Measurements from ENCODE around the gene GNAO1.

GNAO1 gene

DNA sequence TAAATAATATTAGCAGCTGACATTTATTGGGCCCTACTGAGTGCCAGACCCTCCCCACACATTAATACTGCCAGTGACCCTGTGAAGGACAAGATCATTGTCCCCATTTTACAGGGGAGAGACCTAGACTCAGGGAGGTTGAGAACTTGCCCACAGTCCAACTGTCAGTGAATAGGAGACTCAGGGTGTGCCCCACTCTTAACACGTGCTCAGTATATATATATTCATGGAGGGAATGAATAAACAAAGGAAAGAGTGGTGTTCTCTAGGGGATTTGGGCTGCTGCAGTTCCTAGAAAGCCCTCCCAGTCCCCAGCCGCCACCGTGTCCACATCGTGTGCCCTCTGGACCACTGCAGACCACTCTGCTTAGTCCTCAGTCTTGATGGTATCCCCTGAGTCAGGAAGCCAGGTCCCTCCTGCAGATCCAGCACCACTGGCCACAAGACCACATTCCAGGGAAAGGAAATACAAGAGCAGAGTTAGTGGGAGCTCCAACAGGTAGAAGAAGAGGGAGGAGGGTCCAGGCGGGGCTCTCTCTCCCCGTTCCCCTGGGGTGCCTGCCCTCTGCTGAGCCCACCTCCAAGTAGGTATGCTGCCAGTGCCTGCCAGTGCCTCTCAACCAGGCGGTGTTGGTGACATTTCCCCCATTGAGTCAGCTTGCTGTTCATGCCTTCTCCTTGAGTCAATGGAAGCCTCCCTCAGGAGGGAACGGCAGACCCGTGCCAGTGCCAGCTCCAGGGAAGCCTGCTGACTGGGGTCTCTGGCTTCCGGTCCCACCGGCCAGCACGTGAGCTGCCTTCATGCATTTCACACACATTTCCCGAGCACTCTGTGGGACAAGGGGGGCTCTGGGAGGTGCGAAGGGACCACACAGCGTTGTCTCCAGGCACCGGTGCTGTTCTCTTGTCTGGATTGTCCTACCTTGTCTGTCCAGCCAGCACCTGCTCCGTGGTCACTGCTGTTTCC lies 75.6 kb downstream of the GNAO1 start:
- DNase-seq = no peak

DNA sequence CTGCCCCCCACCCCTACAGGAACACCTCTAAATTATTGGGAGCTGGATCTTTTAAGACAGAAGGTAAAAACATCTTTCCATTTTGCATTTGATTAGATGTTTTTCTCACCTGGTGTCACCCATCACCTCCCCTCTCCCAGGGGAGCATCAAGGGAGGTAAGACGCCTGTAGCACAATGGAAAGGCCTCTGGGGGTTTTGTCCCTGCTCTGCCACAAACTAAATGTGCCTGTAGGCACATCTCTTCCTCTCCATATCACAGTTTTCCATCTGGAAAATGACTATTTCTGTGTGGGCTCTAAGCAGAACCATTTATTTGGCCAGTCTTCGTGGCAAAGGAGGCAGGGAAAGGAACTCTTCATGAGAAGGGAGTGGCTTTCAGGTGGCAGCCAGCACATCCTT lies 76.6 kb downstream of the GNAO1 start:
- DNase-seq = no peak

DNA sequence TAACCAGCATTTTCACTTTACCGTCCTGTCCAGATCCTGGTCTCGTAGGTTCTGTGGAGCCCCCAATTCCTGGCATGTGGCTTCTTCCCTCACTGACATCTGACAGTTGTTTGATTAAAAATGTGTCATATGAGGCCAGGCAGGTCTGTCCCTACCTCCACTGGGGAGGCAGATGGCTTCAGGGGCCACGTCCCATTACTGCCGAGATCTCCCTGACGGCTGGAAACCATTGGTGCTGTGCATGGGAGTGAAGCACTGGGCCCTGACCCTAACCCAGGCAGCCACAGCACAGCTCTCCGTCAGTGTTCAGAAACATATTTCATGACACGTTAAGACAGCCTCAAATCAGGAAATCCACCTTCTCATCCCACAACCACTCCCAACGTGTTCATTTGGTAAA lies 77.5 kb downstream of the GNAO1 start:
- no peak for DNase-seq

DNA sequence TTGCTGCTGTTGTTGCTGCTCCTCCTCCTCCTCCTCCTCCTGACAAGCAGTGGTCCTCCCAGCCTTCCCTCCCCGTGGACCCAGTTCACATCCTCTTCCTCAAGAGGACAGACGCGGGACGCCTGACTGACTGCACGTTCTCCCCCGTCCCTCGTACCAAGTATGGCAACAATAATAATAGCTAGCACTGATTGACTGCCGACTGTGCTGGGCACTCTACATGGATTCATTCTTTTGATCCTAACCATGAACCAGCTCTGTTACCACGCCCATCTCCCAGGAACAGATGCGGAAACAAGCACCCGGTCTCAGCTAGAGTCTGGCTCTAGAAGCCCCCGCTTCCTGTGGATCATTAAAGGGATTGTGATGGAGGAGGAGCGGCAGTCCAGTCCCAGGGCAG lies 78.0 kb downstream of the GNAO1 start:
- DNase-seq = no peak

DNA sequence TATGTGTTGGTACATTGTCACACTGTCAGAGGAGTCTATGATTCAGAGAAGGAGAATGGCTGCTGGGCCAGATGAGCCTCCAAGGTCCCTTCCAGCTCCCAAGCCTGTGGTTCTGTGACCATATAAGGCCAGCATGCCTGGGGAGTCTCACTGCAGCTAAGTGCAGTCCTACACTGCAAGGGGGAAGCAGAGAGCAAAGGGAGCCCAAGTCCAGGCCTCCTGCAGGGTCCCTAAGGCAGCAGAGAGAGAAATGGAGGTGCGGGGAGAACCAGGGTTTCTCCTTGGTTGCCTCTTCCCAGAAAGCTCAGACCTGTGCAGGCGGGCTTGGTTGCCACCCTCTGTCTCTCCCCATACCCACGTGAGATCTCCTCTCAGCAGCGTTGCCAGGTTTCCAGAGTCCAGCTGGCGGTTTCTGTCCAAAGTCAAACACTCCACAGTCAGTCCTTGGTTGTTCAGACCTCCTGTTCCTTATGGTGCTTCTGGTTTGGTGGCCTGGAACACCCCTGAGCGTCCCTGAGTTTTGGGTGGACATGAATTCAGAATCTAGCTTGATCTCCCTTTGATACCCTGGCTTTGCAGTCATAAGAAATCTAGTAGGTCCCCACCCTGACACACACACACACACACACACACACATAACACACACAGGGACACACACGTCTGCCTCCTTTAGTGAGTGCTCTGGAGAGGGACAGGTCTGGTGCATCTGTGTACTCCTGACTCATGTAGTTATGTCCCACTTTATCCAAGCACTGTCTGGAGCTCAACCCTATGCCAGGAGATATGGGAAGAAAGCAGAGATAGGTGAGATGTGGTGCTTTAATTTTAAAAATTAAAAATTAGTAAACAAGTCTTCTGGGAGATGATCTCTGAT lies 78.8 kb downstream of the GNAO1 start:
- DNase-seq = no peak

DNA sequence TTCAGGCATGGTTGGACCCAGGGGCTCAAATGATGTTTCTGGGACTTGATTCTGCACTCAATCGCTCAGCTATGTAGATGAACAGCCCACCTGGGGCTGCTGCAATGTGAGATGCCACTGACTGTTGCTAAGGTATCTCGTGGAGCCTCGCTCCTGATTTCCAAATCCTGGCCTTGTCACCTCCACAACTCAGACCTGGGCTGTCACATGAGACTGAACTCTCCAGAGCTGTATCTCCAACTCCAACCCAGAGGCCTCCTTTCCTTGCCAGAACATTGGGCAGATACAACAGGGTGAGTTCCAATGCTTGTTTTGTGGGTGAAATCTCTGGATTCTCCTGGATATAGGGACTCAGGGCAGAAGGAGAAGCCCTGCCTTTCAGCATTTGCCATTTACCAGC lies 79.5 kb downstream of the GNAO1 start:
- no peak for DNase-seq

DNA sequence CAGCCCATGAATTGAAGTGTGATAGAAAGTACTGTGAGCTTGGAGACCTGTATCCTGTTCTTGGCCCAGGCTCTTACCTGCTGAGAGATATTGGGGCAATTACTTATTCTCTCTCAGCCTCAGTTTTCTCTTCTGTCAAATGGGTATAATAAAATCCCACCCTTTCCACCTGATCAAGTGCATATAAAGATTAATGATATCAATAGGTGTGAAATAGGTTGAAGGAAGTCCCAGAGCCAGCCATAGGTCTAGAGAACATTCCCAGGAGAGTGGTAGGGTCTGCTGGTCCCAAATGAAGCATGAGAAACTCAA lies 81.2 kb downstream of the GNAO1 start:
- DNase-seq = no peak

DNA sequence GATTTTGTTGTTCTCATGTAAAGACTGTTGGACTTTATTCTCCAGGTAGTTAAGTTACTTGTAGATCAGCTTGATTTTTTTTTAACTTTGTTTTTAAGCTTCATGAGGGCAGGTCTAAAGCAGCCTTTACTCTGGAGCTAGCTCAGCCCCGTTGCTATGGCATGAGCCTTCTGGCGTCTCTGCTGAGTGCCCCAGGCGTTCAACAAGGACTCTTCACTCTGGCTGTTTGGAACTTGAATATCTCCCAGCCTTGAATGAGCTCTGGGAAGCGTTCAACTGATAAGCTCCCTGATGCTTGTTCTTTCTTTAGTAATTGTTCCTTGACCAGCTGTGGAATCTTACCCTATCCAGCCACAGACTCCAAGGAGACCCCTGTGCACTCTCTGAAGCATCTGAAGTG lies 82.3 kb downstream of the GNAO1 start:
- DNase-seq = no peak

DNA sequence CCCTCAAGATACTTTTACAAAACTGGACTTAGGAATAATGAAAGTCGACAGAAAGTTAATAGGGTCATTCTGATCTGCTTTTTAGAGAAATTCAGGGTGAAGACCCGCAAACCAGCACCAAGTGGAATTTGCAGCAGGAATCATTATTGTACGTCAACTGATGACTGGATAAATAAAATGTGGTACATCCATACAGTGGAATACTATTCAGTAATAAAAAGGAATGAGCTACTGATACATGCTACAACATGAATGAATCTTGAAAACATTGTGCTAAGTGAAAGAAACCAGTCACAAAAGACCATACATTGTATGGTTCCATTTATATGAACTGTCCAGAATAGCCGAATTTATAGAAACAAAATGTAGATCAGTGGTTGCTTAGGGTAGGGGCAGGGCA lies 83.1 kb downstream of the GNAO1 start:
- no peak for DNase-seq

DNA sequence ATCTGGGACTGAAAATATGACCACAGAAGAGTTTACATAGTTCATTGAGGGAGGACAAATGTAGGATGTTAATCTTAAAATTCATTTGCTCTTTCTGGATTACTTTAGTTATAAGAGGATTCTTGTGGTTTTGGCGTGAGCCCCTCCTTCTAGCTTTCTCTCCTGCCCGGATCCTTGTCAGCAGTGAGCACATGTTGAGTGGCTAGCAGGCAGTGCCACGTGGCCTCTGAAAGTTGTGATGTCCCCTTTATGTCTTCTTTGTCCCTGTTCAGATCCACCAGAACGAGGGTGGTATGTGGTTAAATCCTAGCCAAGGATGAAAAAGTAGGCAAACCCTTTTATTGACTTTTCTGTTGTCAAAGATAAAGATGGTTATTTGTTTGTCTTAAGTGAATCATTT lies 83.8 kb downstream of the GNAO1 start:
- DNase-seq = no peak

DNA sequence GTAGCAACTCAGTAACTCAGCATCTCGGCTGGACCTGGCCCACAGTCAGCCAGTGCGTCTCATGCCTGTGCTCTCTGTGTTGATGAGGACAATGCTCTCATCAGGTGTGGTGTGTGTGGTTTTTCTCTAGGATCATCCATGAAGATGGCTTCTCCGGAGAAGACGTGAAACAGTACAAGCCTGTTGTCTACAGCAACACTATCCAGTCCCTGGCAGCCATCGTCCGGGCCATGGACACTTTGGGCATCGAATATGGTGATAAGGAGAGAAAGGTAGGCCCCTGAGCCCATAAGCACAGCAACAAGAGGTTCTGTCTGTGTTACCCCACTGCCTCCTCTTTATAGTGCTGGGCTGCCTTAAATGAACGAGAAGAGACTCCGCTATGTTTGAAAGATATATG lies 84.5 kb downstream of the GNAO1 start:
- DNase-seq = no peak

DNA sequence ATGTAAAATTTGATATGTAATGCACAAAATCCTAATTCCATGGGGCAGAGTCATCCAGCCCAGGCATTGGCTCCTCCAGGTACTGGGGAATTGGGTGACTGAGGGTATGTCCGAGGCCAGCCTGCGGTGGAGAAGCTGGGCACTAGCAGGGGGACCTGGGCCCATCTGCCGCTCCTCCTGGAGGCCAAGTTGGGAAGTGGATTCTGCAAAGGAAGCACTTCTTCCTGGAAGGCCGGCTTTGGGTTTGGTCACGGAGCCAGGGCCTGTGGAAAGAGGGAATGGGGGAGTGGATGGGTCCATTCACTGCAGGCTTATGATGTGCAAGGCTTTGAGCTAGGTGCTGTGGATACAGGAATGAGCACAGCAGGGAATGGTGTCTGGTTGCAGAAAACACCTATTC lies 85.8 kb downstream of the GNAO1 start:
- no peak for DNase-seq

DNA sequence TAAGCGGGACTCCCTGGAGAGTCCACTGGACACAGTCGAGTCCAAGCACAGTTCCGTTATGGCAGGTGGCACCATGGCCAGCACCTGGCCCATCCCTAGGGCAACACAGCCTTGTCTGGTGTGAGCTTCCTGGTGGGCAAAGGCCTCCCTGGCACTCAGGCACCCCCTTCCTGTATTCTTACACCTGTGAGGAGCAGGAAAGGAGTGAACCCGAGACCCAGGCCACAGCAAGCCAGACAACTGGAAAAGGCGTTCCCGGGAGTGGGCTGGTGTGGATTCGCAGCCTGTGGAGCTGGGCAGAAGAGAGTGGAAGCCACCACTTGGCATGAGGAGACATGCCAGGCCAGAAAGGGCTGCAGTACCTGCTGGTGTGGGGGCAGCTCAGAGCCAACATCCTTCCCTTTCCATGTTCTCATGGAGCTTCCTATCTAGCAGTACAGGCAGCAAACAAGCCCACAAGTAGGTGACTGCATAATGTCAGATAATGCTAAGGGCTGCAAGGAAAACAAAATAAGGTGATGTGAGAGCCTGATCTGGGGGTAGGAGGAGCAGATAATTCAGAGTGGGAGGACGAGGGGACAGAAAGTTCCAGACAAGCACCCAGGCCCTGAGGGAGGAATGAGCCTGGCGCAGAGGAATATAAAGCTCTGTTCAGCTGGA lies 87.0 kb downstream of the GNAO1 start:
- DNase-seq = no peak

DNA sequence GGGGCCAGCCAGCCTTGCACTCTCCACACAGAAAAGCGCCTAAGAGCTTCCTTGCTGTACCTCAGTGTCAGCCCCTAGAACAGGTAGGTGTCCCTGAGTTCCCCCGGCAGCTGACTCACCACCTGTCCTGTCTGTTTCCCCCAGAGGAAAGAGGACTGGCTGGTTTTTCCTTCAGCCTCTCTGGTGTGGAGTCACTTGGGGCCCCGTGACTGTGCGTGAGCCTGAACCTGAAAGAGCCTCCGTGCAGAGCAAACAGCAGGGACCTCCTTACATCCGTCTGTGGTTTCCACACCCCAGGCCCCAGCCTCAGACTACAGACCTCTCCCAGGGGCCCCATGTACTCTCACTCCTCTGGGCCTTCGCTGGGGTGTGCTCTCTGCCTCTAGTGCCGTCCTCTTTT lies 87.8 kb downstream of the GNAO1 start:
- DNase-seq = no peak

DNA sequence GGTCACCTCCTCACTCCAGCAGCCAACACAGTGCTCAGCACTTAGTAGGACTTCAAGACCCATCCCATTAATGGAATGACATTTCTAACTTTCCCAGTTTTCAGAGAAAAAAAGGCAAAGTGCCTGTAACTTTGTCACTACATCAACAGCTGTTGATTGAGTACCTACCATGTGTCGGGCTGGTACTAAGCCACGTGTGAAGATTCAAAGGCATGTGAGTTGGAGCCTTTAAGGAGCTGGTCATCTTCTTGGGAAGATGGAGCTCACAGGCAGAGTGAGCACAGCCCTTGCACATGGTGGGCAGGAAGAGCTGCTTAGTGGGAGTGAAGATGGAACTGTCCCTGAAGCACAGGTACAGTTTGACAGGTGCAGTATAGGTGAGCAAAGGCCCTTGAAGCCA lies 88.6 kb downstream of the GNAO1 start:
- no peak for DNase-seq

DNA sequence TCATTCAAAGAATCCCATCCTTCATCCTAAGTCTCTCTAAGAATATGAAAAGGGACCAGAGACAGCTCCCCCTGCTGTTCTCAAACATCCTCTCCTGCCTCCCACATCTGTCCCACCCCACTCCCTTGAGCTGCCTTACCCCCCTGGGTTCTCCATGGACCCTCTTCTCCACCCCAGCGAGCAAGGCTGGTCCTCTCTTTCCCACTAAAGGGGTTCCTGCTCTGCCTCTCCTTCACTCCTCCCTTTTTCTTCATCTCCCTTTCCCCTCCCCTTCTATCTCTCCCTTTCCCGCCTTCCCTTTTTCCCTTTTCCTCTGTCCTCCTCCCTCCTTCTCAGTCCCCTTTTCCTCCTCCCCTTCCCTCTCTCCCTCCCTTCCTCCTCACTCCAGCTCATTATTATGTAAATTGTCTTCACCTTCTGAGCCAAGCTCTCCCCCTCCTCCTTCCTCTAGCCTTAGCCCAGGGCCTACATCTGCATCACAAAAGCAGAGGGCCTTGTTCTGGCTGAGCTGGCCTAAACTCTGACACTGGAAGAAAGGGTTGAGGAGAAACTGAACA lies 90.0 kb downstream of the GNAO1 start:
- DNase-seq = no peak

DNA sequence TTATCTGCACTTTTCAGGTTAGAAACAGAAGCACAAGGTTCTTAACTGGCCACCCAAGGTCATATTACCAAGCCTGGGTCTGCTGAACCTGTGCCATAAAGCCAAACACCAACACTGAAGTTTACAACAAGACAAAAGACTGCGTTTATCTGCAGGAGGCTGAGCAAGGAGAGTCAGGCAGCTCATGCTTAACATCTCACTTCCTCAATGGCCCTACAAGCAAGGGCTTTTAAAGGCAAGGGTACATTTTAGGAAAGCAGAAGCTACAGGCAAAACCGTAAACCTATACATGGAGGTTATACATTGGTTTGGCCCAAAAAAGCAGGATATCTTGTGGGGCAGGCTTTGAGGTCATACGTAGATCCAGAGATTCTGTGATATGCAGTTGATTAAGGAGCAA lies 91.2 kb downstream of the GNAO1 start:
- no peak for DNase-seq

DNA sequence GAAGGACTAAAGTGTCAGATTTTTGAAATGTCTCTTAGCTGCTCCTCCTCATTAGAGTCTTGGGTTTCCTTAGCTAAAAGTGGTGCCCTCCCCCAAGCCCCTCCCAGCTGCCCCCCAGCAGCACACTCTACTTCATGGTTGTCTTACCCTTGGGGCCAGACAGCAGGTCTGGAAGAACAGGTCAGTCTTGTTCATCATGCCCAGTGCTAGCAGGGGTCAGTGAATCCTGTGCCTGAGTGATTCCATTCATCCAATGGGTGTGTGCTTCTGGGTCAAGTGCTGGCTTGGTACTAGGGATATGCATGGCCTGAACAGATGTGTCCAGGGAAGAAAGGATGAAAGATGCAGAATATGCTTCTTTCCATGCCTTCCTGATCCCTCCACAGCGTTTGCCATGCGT lies 93.2 kb downstream of the GNAO1 start:
- no peak for DNase-seq

DNA sequence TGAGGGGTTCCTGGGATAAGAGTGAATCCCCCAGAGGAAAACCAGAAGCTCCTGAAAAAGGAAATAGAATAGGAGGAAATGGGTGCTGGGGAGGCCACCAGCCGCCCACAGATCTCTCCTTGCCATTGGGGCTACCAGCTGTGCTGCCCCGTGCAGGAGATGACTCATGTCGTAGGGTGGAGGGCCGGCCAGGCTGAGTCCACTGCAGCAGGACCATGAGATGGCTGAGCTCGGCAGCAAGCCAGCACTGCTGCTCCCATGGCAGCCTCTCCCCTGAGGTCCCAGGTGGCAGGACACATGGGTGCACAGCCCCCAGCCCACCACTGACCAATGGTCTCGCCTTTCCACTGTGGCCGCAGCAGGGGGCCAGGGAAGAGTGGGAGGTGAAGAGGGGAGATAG lies 95.5 kb downstream of the GNAO1 start:
- DNase-seq = no peak

DNA sequence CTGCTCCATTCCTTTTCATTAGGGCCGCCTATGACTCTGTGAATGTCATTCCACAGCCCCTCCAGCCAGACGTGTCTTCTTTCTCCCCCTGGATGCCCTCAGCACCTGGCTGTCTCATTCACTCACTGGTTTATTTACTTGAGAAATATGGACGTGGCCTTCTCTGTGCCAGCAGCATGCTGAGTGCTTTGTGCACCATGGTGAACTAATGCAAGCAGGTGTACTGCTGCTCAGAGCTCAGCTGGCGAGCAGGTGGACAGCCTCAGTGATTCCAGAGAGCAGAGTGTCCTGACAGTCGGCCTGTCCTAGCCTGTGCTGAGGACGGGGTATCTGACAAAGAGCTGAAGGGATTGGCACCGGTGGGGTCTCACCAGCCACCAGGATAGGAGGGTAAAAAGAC lies 96.7 kb downstream of the GNAO1 start:
- no peak for DNase-seq

DNA sequence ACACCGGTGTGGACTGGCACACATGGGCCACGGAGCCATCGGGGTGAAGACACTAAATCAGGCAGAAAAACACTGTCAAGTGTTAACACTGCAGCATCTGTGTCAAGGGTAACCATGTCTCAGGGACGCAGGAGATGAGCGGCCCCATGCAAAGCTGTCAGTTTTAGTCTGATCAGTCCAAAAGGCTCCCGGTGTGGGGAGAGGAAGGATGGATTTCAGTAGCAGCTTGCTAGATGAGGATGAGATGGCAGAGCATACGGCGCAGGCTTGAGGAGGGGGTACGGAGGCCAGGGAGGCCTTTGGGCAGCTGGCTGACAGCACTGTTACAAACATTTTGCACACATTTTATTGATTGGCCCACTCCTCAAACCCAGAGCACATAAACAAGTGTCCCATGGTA lies 98.1 kb downstream of the GNAO1 start:
- DNase-seq = no peak

DNA sequence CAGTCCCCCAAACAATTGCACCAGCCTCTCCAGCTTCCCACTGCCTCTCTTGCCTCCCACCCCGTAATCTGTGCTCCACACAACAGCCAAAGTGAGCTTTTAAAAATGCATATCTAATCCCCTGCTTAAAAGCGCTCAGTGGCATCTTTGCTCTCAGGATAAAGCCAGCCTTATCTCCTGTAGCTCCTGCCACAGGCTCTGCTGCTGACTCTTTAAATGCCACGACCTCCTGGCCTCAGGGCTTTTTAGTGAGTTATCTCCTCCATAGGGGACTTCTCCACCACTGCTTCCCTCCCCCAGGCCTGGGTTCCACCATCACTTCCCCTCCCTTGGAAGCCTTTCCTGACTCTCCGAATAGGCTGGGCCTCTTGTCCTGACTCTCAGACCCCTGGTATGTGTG lies 98.6 kb downstream of the GNAO1 start:
- no peak for DNase-seq

DNA sequence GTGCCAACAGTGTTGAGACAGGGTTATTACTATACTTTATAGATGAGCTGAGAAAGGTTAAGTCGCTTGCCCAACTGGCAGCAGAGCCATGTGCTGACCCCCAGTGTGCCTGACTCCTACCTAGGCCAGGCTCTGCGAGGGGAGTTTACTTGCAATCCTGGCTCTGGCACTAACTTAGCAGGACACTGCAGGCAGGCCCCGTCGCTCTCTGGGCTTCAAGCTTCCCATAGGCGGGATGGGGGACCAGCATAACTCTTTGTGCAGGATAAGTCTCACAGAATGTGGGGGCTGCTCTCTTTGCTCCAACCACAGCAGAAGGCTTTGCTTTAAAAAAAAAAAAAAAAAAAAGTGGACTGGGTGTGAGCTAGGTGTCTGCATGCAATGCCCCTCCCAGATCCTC lies 102.7 kb downstream of the GNAO1 start:
- DNase-seq = no peak

DNA sequence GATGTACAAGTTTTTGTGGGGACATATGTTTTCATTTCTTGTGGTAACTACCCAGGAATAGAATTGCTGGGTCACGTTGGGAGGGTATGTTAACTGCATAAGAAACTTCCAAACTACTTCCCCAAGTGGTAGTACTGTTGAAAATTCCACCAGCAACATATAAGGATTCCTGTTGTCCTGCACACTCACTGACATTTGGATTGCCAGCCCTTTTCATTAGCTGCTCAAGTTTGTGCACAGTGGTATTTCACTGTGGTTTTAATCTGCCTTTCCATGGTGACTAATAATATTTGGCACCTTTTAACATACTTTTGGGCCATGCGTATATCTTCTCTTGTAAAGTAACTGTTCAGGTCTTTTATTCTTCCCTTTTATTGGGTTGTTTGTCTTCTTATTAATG lies 103.3 kb downstream of the GNAO1 start:
- no peak for DNase-seq
